Stimulated activated effector memory CD8-positive, alpha-beta T cell treated with anti-CD3 and anti-CD28 coated beads, Interleukin-12 subunit alpha, Interleukin-12 subunit beta, amount 100 ng/mL, for 72 hours (primary cell): Measurements from ENCODE around the gene BZW1.
A peak's percentile ranks its signal among the peaks of the same experiment; 100 is the strongest.

Source experiments
- ATAC-seq: fragments of 150-1000 bp; cut with Tn5 transposase; 2 replicates; pipeline ENCODE4 v1.10.0; 2021
- DNase-seq, 2 donors: peaks; one replicate each; pipeline ENCODE4 v3.0.0; 2021 to 2022; ENCODE audit warnings: low spot score in 2 of 2
- H3K27ac Mint-ChIP-seq: one replicate; pipeline ENCODE4 v1.8.0; 2022; ENCODE audit warnings: mild to moderate bottlenecking, mixed read lengths
- H3K36me3 Mint-ChIP-seq: one replicate; pipeline ENCODE4 v1.8.0; 2022; ENCODE audit warnings: mild to moderate bottlenecking, mixed read lengths
- H3K4me1 Mint-ChIP-seq: one replicate; pipeline ENCODE4 v1.8.0; 2022; ENCODE audit warnings: mixed read lengths
- H3K4me3 Mint-ChIP-seq: one replicate; pipeline ENCODE4 v1.8.0; 2022; ENCODE audit warnings: mild to moderate bottlenecking, mixed read lengths
- H3K9me3 Mint-ChIP-seq: one replicate; pipeline ENCODE4 v1.8.0; 2022; ENCODE audit warnings: mixed read lengths

Gene BZW1

DNA sequence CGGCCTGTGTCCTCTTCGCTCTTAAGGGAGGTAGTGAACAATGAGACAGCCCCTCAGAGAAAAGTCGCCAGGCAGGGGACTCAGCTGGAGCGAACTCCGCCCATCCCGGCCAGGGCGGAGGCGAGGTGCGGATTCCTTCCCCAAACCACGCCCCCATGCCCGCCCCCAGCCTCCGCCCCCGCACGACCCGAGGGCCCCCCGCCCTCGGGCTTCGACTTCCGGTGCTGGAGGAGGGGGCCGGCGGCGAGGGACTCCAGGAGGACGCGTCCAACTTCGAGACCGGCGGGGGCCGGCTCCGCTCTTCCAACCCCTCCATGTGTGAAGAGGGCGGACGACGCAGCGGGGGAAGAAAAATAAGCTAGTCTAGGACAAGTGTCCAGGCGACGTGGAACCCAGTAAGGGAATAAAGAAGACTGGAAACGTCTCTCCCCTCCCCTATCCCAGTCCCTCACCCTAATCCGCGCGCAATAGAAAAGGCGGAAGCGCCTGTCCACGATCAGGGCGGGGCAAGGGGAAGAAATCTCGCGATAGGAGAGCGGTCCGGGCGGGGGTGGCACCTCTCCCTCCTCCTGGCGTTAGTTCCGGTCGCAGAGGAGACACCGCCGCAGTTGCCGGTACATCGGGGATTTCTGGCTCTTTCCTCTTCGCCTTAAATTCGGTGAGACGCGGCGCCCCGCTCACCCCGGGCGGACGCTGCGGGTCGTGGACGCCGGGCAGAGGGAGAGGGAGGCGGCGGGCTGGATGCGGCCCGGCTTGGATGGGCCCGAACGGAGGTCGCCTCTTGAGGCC lies at the start of gene BZW1:
TSS of gene BZW1 (plus strand) at position 578 of the 789 bp plus-strand sequence. CDS start 1,308 bp downstream, outside the sequence.
- Mint-ChIP-seq H3K36me3 (peaks cover 64% of the 10 kb centered on the region), H3K27ac (peak within 1 kb of the TSS; percentile 99), H3K9me3 (no peaks in the 10 kb centered on the region), H3K4me1 (peaks cover 50% of the 10 kb centered on the region), H3K4me3 (peak within 1 kb of the TSS; percentile 99)
- ATAC-seq (peak; percentile 85), DNase-seq (peak; percentile 90 to 97)

DNA sequence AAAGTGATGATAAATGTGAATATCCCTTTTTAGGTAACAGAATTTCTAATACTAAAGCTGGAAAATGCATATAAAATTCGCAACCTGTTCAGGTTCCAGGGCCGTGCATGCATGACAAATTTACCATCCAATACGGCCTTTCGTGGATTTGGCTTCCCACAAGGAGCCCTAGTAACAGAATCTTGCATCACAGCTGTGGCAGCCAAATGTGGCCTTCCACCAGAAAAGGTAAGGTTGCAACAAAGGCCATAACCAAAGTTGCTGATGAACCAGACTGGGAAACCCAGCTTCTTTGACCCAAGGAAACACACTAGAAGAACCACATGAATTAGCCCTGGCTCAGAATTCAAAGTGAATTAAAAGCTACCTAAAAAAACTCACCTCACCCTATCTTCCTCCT lies 49.6 kb upstream of the BZW1 start:
- Mint-ChIP-seq H3K36me3 (no peaks in the 10 kb centered on the region), H3K9me3 (no peaks in the 10 kb centered on the region), H3K27ac (no peak overlapping the region), H3K4me1 (peaks cover 31% of the 10 kb centered on the region), H3K4me3 (no peak overlapping the region)
- DNase-seq (no peak), ATAC-seq (no peak)

DNA sequence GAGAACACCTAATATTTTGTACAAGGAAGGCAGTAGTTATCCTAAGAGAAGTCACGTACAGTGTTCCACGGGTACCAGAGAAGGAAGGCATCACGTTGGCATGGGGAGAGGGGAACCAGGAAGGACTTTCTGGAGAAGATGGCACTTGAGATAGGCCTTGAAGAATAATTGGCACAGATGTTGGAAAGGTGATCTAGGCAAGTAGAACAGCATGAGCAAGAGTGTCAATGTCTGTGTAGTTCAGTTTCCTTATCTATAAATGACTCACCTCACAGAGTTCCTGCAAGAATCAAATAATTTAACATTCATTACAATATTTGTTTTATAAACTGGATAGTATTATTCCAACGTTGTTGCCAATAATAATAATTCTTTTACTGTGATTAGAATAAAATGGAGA lies 48.3 kb upstream of the BZW1 start:
- no peak overlapping the region for H3K4me3 Mint-ChIP-seq
- H3K9me3 Mint-ChIP-seq: no peaks in the 10 kb centered on the region
- no peak for DNase-seq
- no peak overlapping the region for H3K27ac Mint-ChIP-seq
- peaks cover 31% of the 10 kb centered on the region for H3K4me1 Mint-ChIP-seq
- ATAC-seq: no peak
- H3K36me3 Mint-ChIP-seq: no peaks in the 10 kb centered on the region

DNA sequence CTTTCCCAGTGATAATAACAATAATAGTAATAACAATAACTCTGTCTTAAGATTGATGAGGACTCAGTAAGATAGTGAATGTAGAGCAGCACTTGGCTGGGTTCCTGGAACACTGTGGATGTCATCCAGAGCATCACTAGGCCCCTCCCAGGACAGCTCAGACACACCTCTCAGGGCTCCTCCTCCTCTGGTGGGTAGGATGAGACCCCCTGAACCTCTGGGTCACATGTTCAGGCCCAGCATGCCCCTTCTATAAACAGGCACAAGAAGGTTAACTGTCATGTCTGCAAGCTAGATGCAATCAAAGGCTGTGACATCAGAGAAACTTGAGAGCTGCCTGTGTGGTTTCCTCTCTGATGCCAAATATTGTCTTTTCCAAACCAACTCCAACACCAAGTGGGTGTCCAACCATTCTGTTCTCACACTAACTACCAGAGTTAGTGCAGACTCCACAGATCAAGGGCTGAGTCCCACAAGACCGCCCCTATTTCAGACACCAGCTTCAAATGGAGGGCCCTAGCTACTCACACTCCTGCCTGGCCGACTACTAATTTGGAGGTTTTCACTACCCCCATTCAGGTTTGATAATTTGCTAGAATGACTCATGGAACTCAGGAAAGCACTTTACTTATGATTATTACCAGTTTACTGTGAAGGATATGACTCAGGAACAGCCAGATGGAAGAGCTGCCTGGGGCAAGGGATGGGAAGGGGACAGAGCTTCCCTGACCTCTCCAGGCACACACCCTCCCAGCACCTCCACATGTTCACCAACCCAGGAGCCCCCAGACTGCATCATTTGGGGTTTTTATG lies 46.4 kb upstream of the BZW1 start:
- Mint-ChIP-seq H3K4me3 (peak overlapping the region; percentile 23), H3K27ac (peak overlapping the region; percentile 24), H3K9me3 (no peaks in the 10 kb centered on the region), H3K36me3 (no peaks in the 10 kb centered on the region), H3K4me1 (peaks cover 31% of the 10 kb centered on the region)
- ATAC-seq (peak; percentile 93), DNase-seq (peak; percentile 8 to 74)

DNA sequence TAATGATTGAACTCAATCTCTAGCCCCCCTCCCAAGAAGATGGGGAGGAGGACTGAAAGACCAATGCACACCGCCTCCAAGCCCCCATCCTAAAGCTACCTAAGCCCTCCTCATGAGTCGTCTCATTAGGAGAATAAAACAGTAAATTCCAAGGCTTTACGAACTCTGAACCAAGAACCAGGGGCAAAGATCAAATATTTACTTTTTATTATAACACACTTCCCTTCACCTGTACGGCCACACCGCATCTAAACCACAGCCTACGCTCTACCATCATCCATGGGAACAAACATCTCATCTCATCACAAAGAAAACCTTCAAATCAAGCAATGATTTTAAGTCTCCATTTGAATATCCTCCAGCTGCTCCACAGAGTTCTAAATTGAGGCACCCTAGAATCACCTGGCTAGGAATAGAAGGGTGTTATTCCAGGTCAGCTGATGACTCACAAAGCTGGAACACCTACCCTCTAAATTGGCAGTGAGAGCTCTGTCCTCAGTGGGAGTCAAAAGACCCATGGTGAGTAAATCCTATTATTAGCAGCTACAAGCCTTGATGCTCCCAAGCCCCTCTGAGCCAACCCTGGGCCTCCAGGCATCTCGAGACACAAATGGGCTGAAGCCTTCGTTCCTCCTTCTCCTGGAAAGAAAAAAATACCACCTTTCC lies 45.6 kb upstream of the BZW1 start:
- Mint-ChIP-seq H3K9me3 (no peaks in the 10 kb centered on the region), H3K27ac (peak overlapping the region; percentile 24), H3K4me1 (peaks cover 31% of the 10 kb centered on the region), H3K4me3 (peak overlapping the region; percentile 23), H3K36me3 (no peaks in the 10 kb centered on the region)
- ATAC-seq: no peak
- DNase-seq: no peak

DNA sequence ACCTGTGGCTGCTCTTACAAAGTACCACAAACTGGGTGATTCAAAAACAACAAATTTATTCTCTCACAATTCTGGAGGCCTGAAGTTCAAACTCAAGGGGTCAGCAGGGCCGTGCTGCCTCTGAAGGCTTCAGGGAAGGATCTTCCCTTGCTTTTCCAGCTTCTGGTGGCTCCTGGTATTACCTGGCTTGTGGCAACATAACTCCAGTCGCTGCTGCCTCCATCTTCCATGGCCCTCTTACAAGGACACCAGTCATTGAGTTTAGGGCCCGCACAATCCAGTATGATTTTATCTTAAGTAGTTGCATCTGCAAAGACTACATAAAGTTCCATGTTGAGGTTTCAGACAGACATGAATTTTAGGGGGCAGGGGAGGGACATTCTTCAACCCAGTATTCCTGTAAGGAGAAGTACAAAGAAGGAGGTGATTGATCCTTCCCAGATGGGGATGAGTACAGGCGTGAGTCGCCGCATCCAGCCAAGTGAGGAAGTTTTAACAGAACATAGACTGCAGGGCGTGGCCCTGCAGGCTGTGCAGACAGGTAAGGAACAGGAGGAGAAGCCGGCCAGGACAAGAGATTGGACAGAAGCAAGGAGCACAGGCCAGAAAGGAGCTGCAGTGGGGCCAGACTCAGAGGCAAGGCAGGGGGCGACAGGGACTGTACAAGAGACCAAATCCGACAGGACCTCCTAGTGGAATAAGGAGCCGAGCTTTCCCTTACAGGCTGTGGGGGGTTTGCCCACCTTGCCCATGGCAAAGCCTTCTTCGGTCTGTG lies 44.4 kb upstream of the BZW1 start:
- H3K9me3 Mint-ChIP-seq: no peaks in the 10 kb centered on the region
- no peak overlapping the region for H3K4me3 Mint-ChIP-seq
- DNase-seq (no peak), ATAC-seq (no peak)
- H3K27ac Mint-ChIP-seq: peak overlapping the region; percentile 20
- no peaks in the 10 kb centered on the region for H3K36me3 Mint-ChIP-seq
- peaks cover 32% of the 10 kb centered on the region for H3K4me1 Mint-ChIP-seq

DNA sequence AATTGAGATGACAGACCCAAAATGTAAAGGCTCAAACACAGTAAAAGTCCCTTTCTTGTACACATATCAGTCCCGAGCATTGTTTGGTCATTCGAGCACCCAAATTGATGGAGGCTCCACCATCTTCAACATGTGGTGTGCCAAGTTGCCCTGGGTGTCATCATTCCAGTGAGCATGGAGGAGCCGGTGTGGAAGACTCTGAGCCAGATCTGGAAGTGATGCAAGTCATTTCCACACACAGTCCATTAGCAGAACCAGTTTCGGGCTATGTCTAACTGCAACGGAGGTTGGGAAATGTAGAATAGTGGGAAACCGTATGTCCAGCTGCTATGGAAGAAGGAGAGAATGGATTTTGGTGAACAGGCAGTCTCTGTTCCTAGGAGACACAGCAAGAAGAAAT lies 40.9 kb upstream of the BZW1 start:
- no peak for DNase-seq
- peaks cover 11% of the 10 kb centered on the region for H3K4me1 Mint-ChIP-seq
- H3K27ac Mint-ChIP-seq: no peak overlapping the region
- H3K4me3 Mint-ChIP-seq: no peak overlapping the region
- H3K36me3 Mint-ChIP-seq: no peaks in the 10 kb centered on the region
- H3K9me3 Mint-ChIP-seq: no peaks in the 10 kb centered on the region
- ATAC-seq: no peak

DNA sequence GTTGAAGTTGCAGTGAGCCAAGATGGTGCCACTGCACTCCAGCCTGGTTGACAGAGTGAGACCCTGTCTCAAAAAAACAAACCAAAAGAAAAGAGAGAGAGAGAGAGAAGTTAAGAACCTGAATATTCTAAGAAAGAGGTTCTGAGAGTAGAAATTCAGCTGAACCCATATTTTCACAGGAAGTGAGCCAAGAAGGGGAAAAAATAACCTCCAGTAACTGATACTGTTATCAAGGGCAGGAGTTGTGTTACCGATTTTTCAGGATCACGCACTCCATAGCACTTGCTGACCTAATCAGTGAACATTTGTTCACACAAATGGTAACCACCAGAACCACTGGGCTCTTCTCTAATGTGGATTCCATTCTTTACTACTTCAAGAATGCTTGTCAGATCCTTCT lies 39.1 kb upstream of the BZW1 start:
- no peak overlapping the region for H3K4me3 Mint-ChIP-seq
- no peak for ATAC-seq

DNA sequence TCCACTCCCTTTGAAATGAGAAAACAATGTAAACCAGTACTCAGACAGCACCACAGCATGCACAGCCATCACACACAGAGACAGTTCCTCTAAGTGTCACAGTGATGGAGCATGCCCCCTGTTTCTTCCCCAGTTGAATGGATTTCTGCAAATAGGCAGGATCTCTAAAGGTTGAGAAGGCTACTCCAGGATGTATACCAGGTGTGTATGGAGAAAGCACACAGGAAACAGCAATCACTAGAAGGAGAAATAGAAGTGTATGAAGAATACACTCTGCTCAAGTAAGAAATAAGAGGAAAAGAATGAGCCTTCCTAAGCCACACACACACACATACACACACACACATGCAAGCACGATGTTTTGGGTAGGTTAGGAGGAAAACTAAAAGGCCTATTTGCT lies 38.6 kb upstream of the BZW1 start:
- peaks cover 6% of the 10 kb centered on the region for H3K4me1 Mint-ChIP-seq
- no peak overlapping the region for H3K4me3 Mint-ChIP-seq
- DNase-seq (no peak), ATAC-seq (no peak)
- no peak overlapping the region for H3K27ac Mint-ChIP-seq
- no peaks in the 10 kb centered on the region for H3K36me3 Mint-ChIP-seq
- H3K9me3 Mint-ChIP-seq: no peaks in the 10 kb centered on the region

More for the DNA sequence above, 39.1 kb upstream of the BZW1 start:
- H3K9me3 Mint-ChIP-seq: no peaks in the 10 kb centered on the region
- H3K27ac Mint-ChIP-seq: peak overlapping the region; percentile 15
- no peak for DNase-seq
- peaks cover 6% of the 10 kb centered on the region for H3K4me1 Mint-ChIP-seq
- no peaks in the 10 kb centered on the region for H3K36me3 Mint-ChIP-seq

DNA sequence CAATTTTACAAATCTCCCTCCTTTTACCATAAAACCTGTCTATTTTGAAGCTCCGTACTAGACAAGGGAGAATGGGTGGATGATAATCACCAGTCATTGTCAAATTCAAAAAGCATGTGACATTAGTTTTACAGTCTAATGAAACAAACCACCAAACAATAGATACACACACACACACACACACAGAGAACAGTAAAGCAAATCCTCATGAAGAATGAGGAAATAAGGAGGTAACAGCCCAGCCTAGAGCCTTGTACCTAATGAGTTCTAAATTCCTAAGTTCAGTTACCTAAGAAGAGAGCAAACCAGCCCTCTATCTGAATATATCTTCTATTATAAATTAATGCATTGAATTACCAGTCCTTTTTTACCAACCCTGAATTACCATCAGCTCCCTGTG lies 36.8 kb upstream of the BZW1 start:
- ATAC-seq (no peak), DNase-seq (no peak)
- Mint-ChIP-seq H3K36me3 (no peaks in the 10 kb centered on the region), H3K27ac (no peak overlapping the region), H3K4me1 (peaks cover 6% of the 10 kb centered on the region), H3K4me3 (no peak overlapping the region), H3K9me3 (no peaks in the 10 kb centered on the region)

DNA sequence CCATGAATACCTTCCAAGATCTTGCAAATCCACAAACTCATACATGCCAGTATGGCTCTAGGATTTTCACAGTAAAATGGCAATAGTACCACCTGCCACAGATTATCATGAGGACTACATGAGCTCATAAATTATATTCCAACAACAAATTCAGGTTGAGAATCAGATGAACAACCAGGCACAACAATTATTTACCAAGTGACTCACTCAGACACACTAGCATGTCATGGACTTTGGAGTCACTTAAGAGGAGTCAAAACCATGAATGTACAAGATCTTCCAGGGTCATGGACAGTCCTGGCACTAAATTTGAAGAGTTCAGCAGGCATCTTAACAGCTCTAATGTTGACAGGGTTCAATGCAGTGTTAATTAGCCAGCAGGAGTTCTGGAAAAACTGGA lies 34.4 kb upstream of the BZW1 start:
- Mint-ChIP-seq H3K36me3 (no peaks in the 10 kb centered on the region), H3K9me3 (no peaks in the 10 kb centered on the region), H3K4me1 (peaks cover 4% of the 10 kb centered on the region), H3K27ac (no peak overlapping the region), H3K4me3 (no peak overlapping the region)
- ATAC-seq: no peak
- no peak for DNase-seq

DNA sequence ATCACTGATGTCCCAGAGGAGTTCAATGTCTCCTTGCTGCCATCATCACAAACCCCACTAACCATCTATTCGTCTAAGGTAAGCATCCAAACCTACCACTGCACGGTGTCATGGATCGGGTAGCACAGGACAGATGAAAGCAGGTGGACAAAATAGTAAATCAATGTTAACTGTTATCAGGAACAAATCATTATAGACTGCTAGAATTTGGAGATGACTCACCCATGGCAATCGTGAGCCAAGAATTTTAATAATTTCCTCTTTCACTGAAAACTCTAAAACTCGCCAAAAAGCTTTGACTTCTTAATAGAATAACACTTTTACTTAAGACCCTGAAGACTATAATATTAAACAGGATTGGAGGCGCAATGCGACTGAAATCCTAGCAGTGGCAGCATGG lies 33.7 kb upstream of the BZW1 start:
- H3K36me3 Mint-ChIP-seq: no peaks in the 10 kb centered on the region
- H3K4me1 Mint-ChIP-seq: no peaks in the 10 kb centered on the region
- no peak overlapping the region for H3K4me3 Mint-ChIP-seq
- no peak overlapping the region for H3K27ac Mint-ChIP-seq
- ATAC-seq (no peak), DNase-seq (no peak)
- H3K9me3 Mint-ChIP-seq: no peaks in the 10 kb centered on the region

DNA sequence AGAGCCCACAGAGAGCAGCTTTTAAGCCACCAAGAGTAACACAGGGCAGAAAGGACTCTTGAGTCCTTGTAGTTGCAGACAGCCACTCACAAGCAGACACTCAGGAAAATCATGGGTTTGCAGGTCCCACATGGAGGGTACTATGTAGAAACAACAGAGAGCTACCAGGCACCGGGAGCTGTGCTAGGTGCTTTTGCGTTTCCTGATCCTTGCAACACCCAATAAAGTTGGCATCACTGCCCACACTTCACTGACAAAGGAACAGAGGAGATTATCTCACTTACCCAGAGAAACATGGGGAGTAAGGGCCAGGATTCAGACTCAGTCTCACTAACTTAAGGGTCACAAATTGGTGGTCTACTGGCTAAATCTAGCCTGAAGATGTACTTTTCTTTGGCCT lies 32.5 kb upstream of the BZW1 start:
- Mint-ChIP-seq H3K9me3 (no peaks in the 10 kb centered on the region), H3K36me3 (no peaks in the 10 kb centered on the region), H3K4me1 (no peaks in the 10 kb centered on the region), H3K4me3 (no peak overlapping the region), H3K27ac (no peak overlapping the region)
- ATAC-seq (no peak), DNase-seq (peak in 1 of 2 donors; percentile 25)

DNA sequence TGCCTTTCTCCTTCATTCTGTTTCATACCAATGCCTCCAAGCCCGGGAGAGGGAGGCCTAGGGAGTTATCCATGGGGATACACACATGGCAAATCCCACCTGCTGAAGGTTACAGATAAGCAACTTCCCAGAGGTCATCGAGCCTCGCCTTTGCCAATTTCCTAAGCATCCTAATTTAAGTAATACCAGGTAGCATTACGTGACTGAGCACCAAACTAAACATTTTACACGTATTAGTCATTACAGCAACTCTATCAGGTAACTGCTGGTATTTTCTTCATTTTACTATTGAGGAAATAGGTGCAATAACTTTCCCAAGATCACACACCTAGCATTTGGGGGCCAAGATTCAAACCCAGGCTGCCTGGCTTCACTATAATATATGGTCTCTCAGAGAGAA lies 30.1 kb upstream of the BZW1 start:
- Mint-ChIP-seq H3K9me3 (no peaks in the 10 kb centered on the region), H3K36me3 (no peaks in the 10 kb centered on the region), H3K4me1 (no peaks in the 10 kb centered on the region), H3K27ac (no peak overlapping the region), H3K4me3 (no peak overlapping the region)
- DNase-seq (no peak), ATAC-seq (no peak)

DNA sequence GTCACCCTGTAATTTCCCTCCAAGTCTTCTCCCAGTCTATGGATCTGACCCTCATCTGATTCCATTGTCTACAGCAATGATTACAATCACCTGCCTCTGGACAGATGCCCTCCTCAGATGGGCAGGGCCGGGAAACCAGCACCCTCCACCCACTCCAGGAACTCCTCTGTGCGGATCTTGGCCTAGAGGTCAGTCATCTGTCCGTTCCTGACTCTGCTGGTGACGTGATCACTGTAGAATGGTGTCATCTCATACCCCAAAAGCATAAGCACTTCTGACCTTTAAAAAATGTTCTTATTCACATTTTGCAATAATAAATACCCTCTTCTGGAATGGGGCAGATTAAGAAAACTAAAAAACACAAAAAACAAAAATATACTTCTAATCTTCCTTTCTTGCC lies 29.5 kb upstream of the BZW1 start:
- H3K9me3 Mint-ChIP-seq: no peaks in the 10 kb centered on the region
- H3K27ac Mint-ChIP-seq: no peak overlapping the region
- DNase-seq: no peak
- ATAC-seq: no peak
- no peaks in the 10 kb centered on the region for H3K4me1 Mint-ChIP-seq
- no peaks in the 10 kb centered on the region for H3K36me3 Mint-ChIP-seq
- H3K4me3 Mint-ChIP-seq: no peak overlapping the region
